HuH-7.5 (cell line): ENCODE data around the gene GMIP.

Experiments used
- DNase-seq: peaks from one replicate; pipeline ENCODE4 v3.0.0; 2011; ENCODE audit warnings: low spot score

GMIP gene

DNA sequence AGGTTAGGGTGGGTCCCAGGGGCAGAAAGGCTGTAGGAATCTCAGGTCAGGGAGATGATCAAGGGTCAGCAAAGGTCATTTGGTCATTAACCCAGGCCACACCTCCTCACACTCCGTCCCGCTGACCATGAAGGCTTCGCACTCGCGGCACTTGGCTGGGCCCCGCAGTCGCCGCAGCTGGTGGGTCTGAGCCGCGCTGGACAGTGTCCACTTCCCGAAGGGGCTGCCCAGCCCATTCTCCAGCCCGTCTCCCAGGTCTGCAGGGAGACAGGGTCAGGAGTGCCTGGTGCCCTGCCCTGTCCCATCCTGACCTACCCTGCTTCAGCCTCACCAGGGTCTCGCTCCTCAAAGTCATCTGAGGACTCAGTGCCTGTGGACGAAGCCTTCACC is 8.1 kb downstream of the GMIP start:
- no peak for DNase-seq

DNA sequence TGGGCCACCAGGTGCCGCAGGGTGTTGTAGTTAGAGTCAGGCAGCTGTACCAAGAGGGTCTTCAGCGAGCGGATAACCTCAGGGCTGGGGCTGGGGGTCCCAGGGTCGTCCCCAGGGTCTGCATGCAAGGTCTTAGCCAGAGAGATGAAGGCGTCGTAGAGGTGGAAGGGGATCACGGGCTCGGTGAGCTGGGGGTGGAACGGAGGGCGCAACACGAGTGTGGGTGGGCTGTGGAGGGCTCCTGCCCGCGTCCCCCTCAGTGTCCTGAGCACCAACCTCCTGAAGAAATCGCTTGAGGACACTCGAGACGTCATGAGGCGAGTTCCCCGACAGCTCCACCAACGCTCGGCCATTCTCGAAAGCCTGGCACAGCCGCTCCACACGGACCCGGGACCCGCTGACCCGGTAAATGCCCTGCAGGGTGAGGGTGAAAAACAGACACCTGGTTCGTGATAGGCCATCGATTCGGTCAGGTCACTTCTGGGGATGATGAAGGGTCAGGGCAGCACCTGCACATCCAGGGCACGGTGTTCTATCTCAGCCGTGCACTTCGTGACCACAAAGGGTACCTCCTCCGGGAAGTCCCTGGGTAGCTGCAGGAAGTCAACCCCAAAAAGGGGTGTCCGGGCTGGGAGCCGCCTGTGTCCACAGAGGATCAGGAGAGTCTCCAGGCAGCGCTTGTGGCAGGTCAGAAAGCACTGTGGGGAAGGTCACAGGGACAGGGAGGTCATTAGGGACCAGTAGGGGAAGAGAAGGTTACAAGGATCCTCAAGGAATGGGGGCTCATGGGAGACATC is 8.7 kb downstream of the GMIP start:
- no peak for DNase-seq

DNA sequence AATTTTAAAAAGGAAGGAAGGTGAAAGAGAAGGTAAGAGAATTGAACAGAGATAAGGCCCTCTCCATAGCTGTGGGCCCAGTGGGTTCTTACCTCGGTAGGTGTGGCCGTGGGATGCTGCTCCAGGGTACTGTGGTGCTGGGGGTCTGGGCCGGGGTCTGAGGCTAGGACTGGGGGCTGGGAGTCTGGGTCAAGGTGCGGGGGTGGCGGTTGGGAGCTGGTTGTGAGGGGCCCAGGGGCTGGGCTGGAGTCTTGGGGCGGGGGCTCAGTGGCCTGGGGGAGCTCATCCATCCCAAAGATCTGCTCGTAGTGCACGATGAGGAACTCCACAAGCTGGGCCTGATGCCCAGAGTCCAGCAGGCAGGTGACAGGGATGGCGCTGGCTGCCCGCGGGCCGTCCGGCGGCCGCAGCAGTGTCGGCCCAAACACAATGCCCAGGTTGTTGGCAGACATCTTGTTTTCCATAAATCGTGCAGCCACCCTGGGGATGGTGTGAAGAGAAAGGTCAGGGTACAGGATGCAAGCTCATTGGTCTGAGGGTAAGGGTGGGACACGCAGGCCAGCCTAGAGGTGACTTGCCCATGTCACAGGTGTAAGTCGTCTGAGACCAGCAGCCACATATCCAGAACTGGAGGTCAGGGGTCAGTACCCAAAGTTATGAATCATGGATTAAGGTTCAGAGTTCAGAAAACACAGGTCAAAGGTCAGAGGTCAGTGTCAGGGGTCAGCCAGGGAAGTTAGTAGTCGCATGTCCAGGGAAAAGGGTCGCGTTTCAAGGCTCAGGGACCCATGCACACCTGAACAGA is 9.5 kb downstream of the GMIP start:
- no peak for DNase-seq

DNA sequence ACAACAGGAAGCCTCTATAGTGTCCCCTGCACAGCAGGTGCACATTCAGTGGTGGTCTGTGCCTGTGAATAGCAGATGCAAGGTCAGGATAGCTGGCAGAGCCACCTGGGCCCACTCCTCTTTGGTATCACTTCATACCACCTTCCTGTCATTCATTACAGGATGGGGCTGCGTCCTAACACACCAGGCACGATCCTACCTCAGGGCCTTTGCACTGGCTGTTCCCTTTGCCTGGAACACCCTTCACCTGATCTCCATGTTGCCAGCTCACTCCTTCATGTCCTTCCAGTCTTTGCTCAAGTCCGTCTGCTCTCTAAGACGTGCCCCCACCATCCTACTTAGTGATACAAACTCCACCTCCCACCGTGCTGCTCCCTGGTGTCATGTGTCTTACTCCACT is 10.8 kb downstream of the GMIP start:
- no peak for DNase-seq

DNA sequence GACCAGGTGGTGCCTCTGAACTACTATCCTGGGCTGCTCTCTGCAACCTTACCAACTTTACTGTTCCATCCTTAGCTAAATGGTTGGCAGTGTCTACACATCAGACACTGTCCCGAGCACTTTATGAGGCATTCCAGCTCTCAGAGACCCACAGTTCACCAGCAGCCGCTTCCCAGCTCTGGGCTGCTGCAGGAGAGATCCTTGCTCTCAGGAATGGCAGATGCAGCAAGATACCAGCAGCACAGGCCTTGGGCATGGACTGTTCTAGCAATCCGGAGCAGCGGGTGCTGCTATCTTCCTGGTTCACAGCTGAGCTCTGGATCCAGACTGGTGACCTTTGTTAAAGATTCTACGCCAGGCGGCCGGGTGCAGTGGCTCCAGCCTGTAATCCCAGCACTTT is 12.1 kb downstream of the GMIP start:
- no peak for DNase-seq

DNA sequence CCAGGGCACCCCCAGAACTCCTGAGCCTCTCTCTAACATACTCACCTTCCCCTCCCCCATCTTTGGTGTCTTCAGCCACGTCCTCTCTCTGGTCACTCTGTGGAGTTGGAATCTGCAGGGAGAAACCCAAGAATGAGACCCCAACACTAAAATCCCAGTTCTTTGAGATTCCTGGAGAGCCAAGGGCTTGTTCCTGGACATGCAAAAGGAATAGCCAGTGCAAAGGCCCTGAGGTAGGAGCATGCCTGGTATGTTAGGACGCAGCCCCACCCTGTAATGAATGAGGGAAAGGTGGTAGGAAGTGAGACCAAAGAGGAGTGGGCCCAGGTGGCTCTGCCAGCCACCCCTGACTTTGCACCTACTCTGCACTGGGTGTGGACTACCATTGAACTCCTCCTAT is 13.0 kb downstream of the GMIP start:
- no peak for DNase-seq

DNA sequence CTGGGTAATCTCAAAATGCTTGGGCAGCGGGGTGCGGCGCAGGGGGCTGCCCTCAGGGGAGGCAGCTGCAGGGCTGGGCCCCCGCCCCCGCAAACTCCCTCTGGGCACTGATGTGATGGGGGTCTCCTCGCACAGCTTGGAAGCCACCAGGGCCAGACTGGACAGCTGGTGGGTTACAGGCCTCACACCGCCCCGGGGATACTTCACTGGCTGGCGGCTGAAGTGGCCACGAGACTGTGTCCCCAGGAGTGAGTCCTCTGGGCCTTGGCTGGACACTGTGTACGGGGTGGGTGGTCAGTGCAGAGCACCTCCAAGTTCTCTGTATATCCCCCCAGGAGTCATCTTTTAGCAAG is 13.4 kb downstream of the GMIP start:
- no peak for DNase-seq

DNA sequence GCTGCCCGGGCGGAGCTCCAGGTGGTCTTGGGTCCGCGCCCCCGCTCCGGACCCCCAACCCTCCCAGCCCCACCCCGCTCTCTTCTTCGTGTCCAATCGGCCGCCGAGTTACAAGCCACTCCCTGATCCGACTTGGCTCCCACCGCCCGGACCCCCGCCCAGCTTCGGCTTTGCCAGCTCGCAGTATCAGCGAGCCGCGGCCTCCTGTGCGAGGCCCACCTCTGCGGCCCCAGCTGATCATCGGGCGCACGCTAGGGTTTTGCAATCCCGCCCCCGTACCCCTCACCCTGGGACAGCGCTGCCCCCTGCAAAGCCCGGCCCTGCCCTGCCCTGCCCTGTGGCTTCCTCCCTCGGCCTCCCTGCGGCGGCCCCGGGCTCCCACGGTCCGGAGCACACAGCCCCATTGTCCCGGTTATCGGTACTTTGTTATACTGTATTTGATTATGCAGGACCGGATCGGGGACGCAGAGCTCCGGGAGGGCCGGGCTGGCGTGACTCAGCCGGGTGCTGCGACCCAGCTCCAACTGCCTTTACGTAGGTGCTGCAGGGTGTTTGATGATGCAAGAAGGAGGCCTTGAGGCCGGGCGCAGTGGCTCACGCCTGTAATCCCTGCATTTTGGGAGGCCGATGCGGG is 14.8 kb downstream of the GMIP start:
- DNase-seq: no peak

DNA sequence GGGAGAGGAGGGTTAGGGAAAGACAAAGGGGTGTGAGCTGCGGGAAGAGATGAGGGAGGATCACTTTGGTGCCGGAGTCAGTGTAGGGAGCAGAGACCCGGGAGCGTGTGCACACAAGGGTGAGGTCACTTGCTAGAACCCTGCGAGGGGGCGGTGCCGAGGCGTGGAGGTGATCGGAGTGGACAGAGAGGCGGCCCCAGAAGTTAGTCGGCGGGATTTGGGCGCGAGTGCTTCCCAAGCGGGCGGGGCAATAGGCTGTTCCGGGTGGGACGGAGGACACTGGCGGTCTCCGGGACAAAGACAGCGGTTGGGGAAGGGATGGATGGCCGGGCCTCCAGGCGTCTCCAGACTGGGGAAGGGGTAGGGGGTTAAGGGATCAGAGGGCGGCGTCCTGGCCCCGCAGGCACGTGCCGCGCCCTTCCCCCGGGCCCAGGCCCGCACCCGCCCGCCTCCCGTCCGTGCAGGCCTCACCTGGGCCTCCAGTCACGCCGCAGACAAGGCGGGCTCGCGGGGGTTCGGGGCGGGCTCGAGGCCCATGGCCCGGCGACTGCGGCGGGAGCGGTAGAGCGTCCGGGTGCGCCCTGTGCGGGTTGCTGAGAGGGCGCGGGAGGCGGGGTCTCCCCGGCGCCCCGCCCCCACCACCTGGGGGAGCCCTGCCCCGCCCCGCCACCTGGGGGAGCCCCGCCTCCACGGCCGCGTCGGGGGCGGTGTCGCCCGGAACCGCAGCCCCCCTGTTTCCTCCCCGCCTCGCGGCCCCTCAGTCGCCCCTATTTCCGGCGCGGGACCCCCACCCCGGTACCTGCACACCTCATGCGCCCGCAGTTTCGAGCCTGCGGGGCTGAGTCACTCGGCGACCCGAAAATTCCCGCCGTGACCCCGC is 15.6 kb downstream of the GMIP start, which contains the start of gene LPAR2:
LPAR2 (minus strand) TSS at position 600 of the 880 bp plus-strand sequence. CDS start 945 bp downstream, outside the sequence.
- peak; percentile 96 for DNase-seq

DNA sequence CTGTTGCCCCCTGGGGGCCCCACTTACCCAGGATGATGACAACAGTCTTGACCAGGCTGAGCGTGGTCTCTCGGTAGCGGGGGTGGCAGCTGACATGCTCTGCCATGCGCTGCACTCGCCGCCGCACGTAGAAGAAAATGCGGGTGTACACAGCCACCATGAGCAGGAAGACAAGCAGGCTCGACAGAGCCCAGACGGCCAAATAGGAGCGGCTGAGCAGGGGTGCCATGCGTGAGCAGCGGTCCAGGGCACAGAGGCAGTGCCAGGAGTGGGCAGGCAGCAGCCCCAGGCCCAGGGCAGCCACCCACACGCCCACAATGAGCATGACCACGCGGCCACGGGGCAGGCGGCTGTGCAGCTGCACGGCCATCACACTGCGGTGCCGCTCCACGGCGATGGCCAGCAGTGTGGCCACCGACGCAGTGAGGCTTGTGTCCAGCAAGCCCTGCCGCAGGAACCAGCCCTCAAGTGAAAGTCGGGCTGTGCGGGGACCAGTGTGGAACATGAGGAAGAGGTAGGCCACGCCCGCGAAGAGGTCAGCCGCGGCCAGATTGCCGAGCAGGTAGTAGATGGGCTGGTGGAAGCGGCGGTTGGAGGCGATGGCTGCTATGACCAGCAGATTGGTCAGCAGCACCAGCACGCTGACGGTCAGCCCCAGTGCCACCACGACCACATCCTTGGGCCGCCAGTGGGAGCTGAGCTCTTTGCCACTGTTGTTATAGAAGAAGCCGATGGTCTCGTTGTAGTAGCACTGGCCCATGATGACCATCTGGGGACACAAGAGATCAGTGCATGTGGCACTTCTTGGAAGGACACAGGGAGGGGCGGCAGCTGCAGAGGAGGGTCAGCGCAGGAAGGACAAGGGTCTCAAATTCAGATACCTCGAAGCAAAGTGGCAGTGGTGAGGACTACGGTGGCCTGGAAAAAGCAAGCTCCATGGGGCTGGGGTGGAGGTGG is 16.7 kb downstream of the GMIP start:
- DNase-seq: no peak

DNA sequence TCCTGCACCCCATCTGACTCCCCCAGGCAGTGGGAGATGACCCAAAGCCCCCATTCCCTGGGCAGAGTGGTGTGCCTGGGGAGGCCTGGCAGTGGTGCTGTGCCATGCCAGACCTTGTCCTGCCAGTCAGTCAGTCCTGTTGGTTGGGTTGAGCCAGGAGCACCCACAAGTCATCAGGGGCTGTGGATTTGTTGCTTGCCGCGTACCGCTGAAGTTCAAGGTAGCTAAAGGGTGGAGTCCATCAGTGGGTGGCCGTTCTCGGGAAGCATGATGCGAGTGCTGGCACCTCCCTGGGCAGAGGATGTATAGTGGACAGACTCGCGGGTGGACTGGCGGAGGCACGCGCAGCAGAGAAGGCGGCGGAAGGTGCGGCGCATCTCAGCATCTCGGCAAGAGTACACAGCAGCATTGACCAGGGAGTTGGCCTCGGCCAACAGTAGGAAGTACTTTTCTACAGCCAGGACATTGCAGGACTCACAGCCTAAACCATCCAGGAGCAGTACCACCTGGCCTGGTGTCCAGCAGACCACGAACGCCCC is 19.4 kb downstream of the GMIP start:
- DNase-seq: no peak

DNA sequence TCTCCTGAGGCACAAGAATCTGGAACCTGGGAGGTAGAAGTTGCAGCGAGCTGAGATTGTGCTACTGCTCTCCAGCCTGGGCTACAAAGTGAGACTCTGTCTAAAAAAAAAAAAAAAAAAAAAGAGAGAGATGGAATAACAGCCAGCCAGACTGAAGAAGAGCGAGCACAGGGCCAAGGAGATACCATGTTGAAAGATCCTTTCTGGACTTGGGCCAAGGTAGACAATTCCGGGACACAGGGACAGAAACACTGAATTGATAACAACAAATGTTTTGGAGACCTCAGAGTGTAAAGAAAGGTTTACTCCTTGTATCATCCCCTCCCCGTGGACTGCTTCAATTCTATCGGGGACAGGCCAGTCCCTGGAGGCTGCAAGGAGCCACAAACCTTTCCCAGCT is 20.1 kb downstream of the GMIP start:
- no peak for DNase-seq

DNA sequence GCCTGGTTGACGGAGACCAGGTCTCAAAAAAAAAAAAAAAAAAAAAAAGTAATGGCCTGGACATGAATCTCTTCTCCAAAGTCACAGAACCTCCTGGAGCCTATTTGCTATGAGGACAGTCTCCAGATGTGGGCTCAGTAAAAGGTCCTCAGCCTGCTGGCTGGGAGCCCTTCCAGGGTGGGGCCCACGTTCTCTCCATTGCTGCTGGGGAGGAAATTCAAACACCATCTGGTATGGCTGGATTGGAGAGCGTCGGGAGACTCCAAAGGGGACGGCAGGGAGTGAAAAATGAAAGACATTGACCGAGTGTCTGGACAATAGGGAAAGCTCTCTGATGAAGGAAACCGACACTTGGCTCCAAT is 23.6 kb downstream of the GMIP start:
- DNase-seq: no peak

DNA sequence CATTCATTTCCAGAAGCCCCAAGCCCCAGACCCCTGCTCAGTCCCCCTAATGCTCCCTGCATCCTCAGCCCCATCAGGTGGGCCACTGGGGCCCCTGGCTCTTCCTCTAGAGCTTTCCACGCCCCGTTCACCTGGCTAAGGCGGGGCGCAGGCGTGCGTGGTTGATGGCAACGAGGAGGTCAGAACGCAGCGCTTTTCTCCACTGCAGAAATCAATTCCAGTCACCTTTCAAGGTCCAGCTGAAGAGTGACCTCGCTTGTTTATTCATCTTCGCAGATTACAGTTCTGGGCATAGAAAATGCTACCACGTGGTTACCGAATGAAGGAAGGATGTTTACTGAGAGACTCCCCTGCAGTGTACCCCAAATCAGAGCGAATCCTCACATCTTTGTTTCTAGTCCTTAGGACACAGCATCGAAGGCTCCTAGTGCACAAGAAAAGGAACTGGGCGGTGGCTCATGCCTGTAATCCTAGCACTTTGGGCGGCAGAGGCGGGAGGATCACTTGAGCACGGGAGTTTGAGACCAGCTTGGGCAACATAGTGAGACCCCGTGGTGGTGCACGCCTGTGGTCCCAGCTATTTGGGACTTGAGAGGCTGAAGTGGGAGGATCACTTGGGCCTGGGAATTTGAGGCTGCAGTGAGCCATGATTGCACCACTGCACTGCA is 24.1 kb downstream of the GMIP start:
- DNase-seq: no peak

DNA sequence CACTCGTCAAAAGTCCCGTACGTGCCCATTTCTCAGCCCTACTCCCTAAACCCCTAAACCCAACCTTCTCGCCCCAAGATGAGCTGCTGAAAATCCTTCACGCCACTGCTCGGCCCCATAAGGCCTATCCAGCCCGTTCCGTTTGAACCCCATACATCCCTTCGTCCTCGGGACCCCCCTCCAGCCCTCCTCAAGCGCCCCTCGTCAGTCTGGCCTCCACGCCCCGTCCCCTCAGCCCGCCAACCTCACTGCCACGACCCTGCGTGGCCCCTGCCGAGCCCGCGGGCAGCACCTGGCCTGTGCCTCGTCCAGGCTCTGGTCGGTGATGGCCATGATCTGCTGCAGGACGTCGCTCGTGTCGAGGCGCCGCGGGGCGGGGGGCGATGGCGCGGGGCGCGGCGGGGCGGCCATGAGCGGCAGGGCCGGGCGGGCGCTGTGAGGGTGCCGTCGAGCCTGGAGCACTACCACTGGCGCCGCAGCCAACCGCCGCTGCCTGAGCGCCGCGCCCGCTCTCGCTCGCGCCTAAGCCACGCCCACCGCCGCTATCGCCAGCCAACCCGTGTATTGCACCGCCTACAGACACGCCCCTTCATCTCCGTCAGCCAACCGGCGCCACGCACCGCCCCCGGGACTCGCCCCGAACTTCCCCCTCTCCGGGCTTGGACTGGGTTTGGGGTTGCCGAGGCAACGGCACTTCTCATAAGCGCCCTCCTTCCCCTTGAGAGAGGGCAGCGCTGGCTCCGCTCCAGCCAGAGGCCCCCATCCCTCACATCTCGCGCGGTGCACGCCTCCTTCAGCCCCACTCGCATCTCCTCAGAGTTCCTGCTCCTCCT is 25.0 kb downstream of the GMIP start, which contains the start of gene PBX4:
PBX4 (minus strand) TSS at position 469 of the 833 bp plus-strand sequence; CDS start at position 411, 58 bp downstream.
- DNase-seq: no peak

DNA sequence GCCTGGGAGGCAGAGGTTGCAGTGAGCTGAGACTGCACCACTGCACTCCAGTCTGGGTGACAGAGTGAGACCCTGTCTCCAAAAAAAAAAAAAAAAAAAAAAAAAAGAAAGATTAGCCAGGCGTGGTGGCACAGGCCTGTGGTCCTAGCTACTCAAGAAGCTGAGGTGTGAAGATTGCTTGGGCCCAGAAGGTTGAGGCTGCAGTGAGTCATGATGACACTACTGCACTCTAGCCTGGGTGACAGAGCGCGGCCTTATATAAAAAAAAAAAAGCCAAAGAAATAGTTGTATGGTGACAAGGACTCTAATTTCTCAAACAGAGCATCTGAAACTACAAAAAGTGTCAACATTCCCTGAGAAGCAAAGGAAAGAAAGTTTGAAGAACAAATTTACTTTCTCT is 28.4 kb downstream of the GMIP start:
- DNase-seq: no peak

DNA sequence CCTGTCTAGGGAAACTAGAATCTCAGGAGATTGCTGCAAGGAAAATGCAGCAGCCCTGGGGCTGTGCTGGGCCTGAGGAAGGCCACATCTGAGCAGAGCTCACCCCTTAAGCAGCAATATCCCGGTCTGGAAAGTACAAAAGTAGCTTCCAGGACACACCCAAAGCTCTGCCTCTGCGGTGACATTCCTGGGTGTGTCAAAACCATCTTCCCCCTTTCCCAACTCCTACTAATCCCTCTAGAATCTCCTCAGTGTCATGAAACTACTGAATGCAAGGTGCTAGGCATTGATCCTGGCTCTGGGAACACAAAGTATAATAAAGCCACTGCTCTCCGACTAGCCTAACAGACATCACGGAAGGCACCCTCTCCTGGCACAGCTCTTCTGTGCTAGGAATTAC is 30.0 kb downstream of the GMIP start:
- DNase-seq: no peak

DNA sequence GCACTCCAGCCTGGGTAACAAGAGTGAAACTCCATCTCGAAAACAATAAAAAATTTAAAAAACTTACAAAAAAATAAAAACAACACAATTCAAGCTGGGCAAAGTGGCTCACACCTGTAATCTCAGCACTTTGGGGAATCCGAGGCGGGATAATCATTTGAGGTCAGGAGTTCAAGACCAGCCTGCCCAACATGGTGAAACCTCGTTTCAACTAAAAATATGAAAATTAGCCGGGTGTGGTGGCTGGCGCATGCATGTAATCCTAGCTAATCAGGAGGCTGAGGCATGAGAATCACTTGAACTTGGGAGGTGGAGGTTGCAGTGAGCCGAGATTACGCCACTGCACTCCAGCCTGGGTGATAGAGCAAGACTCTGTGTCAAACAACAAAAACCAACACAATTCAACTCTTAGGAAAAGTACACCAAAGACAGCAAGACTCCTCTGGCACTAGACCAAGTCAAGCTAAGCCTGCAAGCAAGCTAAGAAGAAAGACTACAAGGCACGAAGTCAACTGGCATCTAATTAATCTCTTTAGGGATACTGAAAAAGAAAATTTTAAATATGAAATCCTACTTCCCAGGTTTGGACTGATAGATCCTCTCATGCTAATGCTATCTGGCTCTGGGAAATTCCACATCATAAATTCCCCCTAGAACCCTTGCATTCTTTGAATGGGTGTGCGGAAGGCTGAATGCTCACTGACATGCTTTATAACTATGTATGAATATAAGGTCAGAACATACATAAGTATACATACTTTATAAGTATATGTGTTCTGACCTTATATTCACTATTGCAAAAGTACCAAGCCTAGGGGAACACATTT is 32.9 kb downstream of the GMIP start:
- DNase-seq: no peak
